Endodermal cell (in vitro differentiated cells): ENCODE results near the gene AIRE. TPM values are rescaled to one million over a fixed set of nuclear protein-coding genes. Genes with fewer than 3 reads are reported as not detected.
A peak's percentile ranks its signal among the peaks of the same experiment; 100 is the strongest.
"Not testable (repeated sequence)": the region's sequence is repeated elsewhere in the genome, so short reads cannot be mapped to it uniquely, and the experiment has no call there.

Source experiments
- DNase-seq: peaks from one replicate; pipeline ENCODE4 v3.0.0-alpha.2; 2017
- H3K27ac ChIP-seq: 2 replicates; pipeline ENCODE4 v1.5.1; 2013; ENCODE audit warnings: mild to moderate bottlenecking, low read depth, low read length, moderate library complexity
- H3K27me3 ChIP-seq: 2 replicates; pipeline ENCODE4 v1.6.1; 2013; ENCODE audit warnings: mild to moderate bottlenecking, low read length, moderate library complexity; ENCODE audit not compliant: insufficient read depth, control insufficient read depth, poor library complexity, severe bottlenecking
- H3K36me3 ChIP-seq: 2 replicates; pipeline ENCODE4 v1.7.0; 2013; ENCODE audit warnings: mild to moderate bottlenecking, low read length, moderate library complexity; ENCODE audit not compliant: control insufficient read depth, insufficient read depth
- H3K4me1 ChIP-seq: one replicate; pipeline ENCODE4 v1.7.0; 2013; ENCODE audit warnings: low read length; ENCODE audit not compliant: control insufficient read depth, insufficient read depth
- H3K4me3 ChIP-seq: 2 replicates; pipeline ENCODE4 v1.5.1; 2013; ENCODE audit warnings: mild to moderate bottlenecking, low read length, moderate library complexity
- H3K9ac ChIP-seq: 2 replicates; pipeline ENCODE4 v1.6.1; 2013; ENCODE audit warnings: mild to moderate bottlenecking, low read length, moderate library complexity; ENCODE audit not compliant: poor library complexity, severe bottlenecking; ENCODE audit errors: extremely low read depth
- H3K9me3 ChIP-seq: 2 replicates; pipeline ENCODE4 v1.6.1; 2013; ENCODE audit warnings: mild to moderate bottlenecking, low read length, moderate library complexity; ENCODE audit not compliant: control insufficient read depth
- H3K27ac Mint-ChIP-seq: 2 replicates; pipeline ENCODE4 v1.8.0; 2020; ENCODE audit warnings: mixed read lengths
- H3K27me3 Mint-ChIP-seq: 2 replicates; pipeline ENCODE4 v1.8.0; 2021; ENCODE audit warnings: mild to moderate bottlenecking, mixed read lengths; ENCODE audit not compliant: insufficient read depth
- H3K36me3 Mint-ChIP-seq: 2 replicates; pipeline ENCODE4 v1.8.0; 2020; ENCODE audit warnings: low read depth, mixed read lengths
- H3K4me1 Mint-ChIP-seq: 2 replicates; pipeline ENCODE4 v1.8.0; 2020; ENCODE audit warnings: mixed read lengths
- H3K4me3 Mint-ChIP-seq: 2 replicates; pipeline ENCODE4 v1.8.0; 2020; ENCODE audit warnings: mild to moderate bottlenecking, moderate library complexity, mixed read lengths
- H3K9me3 Mint-ChIP-seq: 2 replicates; pipeline ENCODE4 v1.8.0; 2020; ENCODE audit warnings: mild to moderate bottlenecking, mixed read lengths
- WGBS, 2 experiments: methylation state at CpG; one replicate each; pipeline versions ENCODE4 v1.1.5 to v1.1.7; 2013; ENCODE audit warnings: missing lambda C conversion rate in 2 of 2, mixed read lengths in 1 of 2; ENCODE audit not compliant: insufficient coverage in 1 of 2, insufficient read length in 1 of 2; 5-methylcytosine and 5-hydroxymethylcytosine counted together
- long read RNA-seq, 4 experiments: library from polyadenylated mRNA in 2 of 4; library from RNA in 1 of 4; library from capped mRNA in 1 of 4; stranded (forward) in 3 of 4; unstranded in 1 of 4; transcript quantifications; one replicate each; pipeline ENCODE4 v2.0.0, GENCODE V29; 2020 to 2021; ENCODE audit warnings: inconsistent platforms in 1 of 4
- polyA plus RNA-seq, 2 experiments: library from polyadenylated mRNA; stranded (reverse); fragments of 50-300 nt; gene quantifications; one replicate each; pipeline ENCODE4 v1.2.3, GENCODE V29; 2013
- total RNA-seq, 2 donors: library from RNA; stranded (reverse); fragmentation: NEBNext Ultra II Directional in 1 of 2; extraction: Animal tissue kit (Norgen Biotek cat#: 25700) in 1 of 2; gene quantifications; 2 replicates in 1 of 2; 3 replicates in 1 of 2; pipeline ENCODE4 v1.2.1, GENCODE V29; 2021
- TF ChIP-seq, protein P1 (sequence below): fragments of 200-600 bp; sonication (generic); conservative IDR thresholded peaks from 2 replicates; pipeline ENCODE4 v1.5.0; 2021; ENCODE audit warnings: antibody characterized with exemption, mild to moderate bottlenecking

Gene AIRE
- total RNA-seq, result 1 to 10 TPM; 1.2 to 2.7 TPM
- 0.57 TPM for polyA plus RNA-seq (2013, experiment 1 of 2)
- polyA plus RNA-seq (2013, experiment 2 of 2), result 0.46 TPM
- long read RNA-seq, experiment 1, partial matches to known transcripts, result 1 of 1 reads
- long read RNA-seq, experiment 1, other reads (novel, unspliced or antisense), result 0 of 1 reads
- long read RNA-seq, experiment 2, partial matches to known transcripts, result 2 of 12 reads
- long read RNA-seq, experiment 2, other reads (novel, unspliced or antisense), result 10 of 12 reads
- long read RNA-seq, experiment 3, partial matches to known transcripts, result 1 of 1 reads
- long read RNA-seq, experiment 3, other reads (novel, unspliced or antisense), result 0 of 1 reads
- long read RNA-seq, experiment 4, partial matches to known transcripts, result 0 of 1 reads
- long read RNA-seq, experiment 4, other reads (novel, unspliced or antisense), result 1 of 1 reads

GRCh38 chr21:44285138-44285992 lies at the start of gene AIRE:
TSS of gene AIRE (plus strand) at chr21:44285876. CDS start at chr21:44286007, 131 bp downstream.
- H3K4me3 ChIP-seq, result no peak within 1 kb of the TSS
- H3K4me1 Mint-ChIP-seq, result peaks cover 23% of the 10 kb centered on the region
- DNase-seq, result peak; percentile 78
- no peaks in the 10 kb centered on the region for H3K9me3 Mint-ChIP-seq
- no peaks in the 10 kb centered on the region for H3K36me3 Mint-ChIP-seq
- 52 to 58% methylated on average over 24 to 56 of the region's 56 CpGs for WGBS, 2 experiments
- no peaks in the 10 kb centered on the region for H3K36me3 ChIP-seq
- H3K4me3 Mint-ChIP-seq, result no peak within 1 kb of the TSS
- H3K27me3 ChIP-seq, result no peaks in the 10 kb centered on the region
- H3K27ac Mint-ChIP-seq, result no peak within 1 kb of the TSS
- no peak within 1 kb of the TSS for H3K9ac ChIP-seq
- peaks cover 24% of the 10 kb centered on the region for H3K4me1 ChIP-seq
- peaks cover 4% of the 10 kb centered on the region for H3K27me3 Mint-ChIP-seq
- H3K27ac ChIP-seq, result no peak within 1 kb of the TSS
- H3K9me3 ChIP-seq, result no peaks in the 10 kb centered on the region
- TF ChIP-seq, protein P1, sequence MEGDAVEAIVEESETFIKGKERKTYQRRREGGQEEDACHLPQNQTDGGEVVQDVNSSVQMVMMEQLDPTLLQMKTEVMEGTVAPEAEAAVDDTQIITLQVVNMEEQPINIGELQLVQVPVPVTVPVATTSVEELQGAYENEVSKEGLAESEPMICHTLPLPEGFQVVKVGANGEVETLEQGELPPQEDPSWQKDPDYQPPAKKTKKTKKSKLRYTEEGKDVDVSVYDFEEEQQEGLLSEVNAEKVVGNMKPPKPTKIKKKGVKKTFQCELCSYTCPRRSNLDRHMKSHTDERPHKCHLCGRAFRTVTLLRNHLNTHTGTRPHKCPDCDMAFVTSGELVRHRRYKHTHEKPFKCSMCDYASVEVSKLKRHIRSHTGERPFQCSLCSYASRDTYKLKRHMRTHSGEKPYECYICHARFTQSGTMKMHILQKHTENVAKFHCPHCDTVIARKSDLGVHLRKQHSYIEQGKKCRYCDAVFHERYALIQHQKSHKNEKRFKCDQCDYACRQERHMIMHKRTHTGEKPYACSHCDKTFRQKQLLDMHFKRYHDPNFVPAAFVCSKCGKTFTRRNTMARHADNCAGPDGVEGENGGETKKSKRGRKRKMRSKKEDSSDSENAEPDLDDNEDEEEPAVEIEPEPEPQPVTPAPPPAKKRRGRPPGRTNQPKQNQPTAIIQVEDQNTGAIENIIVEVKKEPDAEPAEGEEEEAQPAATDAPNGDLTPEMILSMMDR, result no peak

GRCh38 chr21:44240353-44240752 lies 45.3 kb upstream of the AIRE start:
- H3K36me3 Mint-ChIP-seq, H3K27me3 Mint-ChIP-seq, H3K4me3 Mint-ChIP-seq, H3K27ac Mint-ChIP-seq, H3K27ac ChIP-seq, DNase-seq, H3K4me3 ChIP-seq, H3K27me3 ChIP-seq, H3K9ac ChIP-seq, H3K9me3 Mint-ChIP-seq, H3K4me1 ChIP-seq, H3K9me3 ChIP-seq, H3K4me1 Mint-ChIP-seq, H3K36me3 ChIP-seq: not testable (repeated sequence)
- WGBS, 2 experiments, result no CpG with 5 or more reads among the region's 46 CpGs

DNA sequence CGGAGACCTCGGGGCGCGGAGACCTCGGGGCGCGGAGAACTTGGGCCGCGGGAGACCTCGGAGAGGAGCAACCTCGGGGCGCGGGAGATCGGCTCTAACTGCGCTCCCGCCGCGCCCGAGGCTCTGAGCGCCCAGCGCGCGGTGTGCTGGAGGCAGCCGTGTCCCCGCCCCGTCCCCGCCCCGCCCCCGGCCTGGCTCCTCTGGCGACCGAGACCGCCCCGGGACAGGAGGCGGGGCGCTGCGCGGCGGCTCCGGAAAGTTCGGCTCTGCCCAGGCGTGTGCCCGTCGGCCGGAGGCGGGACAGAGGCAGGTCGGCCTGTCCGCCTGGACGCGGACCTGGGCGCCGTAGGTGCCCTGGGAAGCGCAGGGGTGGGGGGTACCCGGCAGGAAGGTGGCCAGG lies 44.8 kb upstream of the AIRE start, which contains the start of gene ICOSLG:
Gene ICOSLG, minus strand, starts transcription at position 102 of the 400 bp plus-strand sequence. CDS start 126 bp downstream, outside the sequence.
- not testable (repeated sequence) for DNase-seq, H3K36me3 Mint-ChIP-seq, H3K4me1 ChIP-seq, H3K4me3 Mint-ChIP-seq, H3K27ac ChIP-seq, H3K9ac ChIP-seq, H3K27me3 Mint-ChIP-seq, H3K4me3 ChIP-seq, H3K9me3 Mint-ChIP-seq, H3K9me3 ChIP-seq, H3K4me1 Mint-ChIP-seq, H3K27ac Mint-ChIP-seq, H3K36me3 ChIP-seq, H3K27me3 ChIP-seq
- no CpG with 5 or more reads among the region's 53 CpGs for WGBS, 2 experiments

DNA sequence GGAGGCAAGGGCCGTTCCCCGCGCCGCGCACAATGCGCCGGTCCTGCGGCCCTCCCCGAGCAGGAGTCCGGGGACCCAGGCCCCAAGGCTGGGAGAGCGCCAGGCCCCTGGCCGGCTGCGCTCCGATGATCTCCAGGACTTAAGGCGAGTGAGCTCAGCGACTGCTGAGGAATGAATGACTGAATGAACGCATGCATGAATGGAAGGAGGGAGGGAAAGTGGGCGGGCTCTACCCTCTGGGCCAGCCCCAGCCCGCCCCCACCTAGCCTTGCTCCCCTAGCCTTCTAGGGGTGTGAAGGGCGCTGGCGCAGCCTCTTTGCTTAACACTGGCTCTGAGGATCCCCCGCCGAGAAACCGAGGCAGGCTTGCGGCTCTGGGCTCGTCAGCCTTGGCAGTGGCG lies 44.4 kb upstream of the AIRE start:
- H3K36me3 ChIP-seq, H3K27ac ChIP-seq, DNase-seq, H3K27me3 ChIP-seq, H3K9me3 Mint-ChIP-seq, H3K27ac Mint-ChIP-seq, H3K36me3 Mint-ChIP-seq, H3K4me3 ChIP-seq, H3K27me3 Mint-ChIP-seq, H3K9me3 ChIP-seq, H3K4me3 Mint-ChIP-seq, H3K9ac ChIP-seq, H3K4me1 ChIP-seq, H3K4me1 Mint-ChIP-seq: not testable (repeated sequence)
- WGBS, 2 experiments, result no CpG with 5 or more reads among the region's 27 CpGs

GRCh38 chr21:44243980-44244379 lies 41.7 kb upstream of the AIRE start:
- not testable (repeated sequence) for H3K36me3 Mint-ChIP-seq, H3K9ac ChIP-seq, H3K4me3 ChIP-seq, DNase-seq, H3K9me3 ChIP-seq, H3K27me3 ChIP-seq, H3K27ac Mint-ChIP-seq, H3K27me3 Mint-ChIP-seq, H3K9me3 Mint-ChIP-seq, H3K4me1 ChIP-seq, H3K4me1 Mint-ChIP-seq, H3K27ac ChIP-seq, H3K36me3 ChIP-seq, H3K4me3 Mint-ChIP-seq
- no CpG with 5 or more reads among the region's 15 CpGs for WGBS, 2 experiments

DNA sequence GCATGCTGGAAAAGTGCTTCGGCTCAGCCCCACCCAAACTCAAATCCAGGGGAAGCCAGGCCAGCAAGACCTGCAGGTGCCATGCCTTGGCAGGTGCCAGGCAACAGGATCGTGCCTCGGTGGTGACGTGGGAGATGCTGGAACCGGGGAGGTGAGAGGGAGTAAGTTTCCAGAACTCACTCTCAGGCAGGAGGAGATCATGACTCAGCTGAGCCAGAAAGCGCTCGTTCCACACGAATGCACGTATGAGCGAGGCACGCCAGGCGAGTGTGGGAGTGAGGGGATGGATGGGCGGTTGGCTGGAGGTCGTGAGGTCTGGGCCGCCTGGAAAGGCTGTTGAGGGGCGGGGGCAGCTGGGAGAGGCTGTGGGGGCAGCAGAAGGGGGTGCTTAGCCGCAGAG lies 37.8 kb upstream of the AIRE start:
- H3K4me1 ChIP-seq, DNase-seq, H3K27me3 Mint-ChIP-seq, H3K9me3 Mint-ChIP-seq, H3K36me3 Mint-ChIP-seq, H3K4me3 ChIP-seq, H3K4me3 Mint-ChIP-seq, H3K27me3 ChIP-seq, H3K36me3 ChIP-seq, H3K9ac ChIP-seq, H3K9me3 ChIP-seq, H3K27ac Mint-ChIP-seq, H3K27ac ChIP-seq, H3K4me1 Mint-ChIP-seq: not testable (repeated sequence)
- WGBS, 2 experiments, result no CpG with 5 or more reads among the region's 17 CpGs
